ENCODE results near the gene CEP192. TPM values are rescaled to one million over a fixed set of nuclear protein-coding genes. Genes with fewer than 3 reads are reported as not detected.

Gene CEP192
- total RNA-seq, 1 donor from 2014 or later: 14.7 TPM

DNA sequence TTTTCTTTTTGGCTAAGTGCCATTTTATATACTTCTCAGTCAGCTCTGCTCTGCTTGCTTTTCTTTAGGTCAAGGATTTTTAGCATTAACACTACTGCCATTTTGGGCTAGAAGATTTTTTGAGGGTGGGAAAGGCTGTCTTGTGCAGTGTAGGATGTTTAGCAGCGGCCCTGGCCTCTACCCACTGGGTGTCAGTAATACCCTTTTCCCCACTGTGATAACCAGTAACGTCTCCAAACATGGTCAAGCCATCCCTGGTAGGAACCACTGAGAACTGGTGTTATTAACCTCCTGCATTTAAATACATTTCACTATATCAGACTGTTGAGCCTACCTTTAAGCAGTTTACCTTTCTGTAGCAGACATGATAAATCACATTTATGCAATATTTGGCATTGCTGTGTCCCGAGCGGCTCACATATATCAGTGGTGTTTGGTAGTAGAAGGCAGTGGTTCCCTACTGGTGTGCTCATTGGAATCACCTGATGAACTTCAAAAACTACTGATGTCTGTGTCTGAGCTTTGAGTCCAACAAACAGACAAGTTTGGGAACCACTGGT lies 70.5 kb downstream of the CEP192 start:
- DNase-seq (ENCODE audit: low spot score): no peak
- H3K9me3 Mint-ChIP-seq (ENCODE audit: low read depth): peaks cover 5% of the 10 kb centered on the region
- no peak for TF ChIP-seq CTCF (IDR thresholded peaks at IDR 0.05)
- H3K4me1 Mint-ChIP-seq (ENCODE audit: low read depth): no peaks in the 10 kb centered on the region
- H3K27me3 Mint-ChIP-seq (ENCODE audit: low read depth): no peaks in the 10 kb centered on the region
- H3K36me3 Mint-ChIP-seq (ENCODE audit: low read depth): peaks cover 29% of the 10 kb centered on the region
- no peak overlapping the region for H3K4me3 Mint-ChIP-seq (ENCODE audit: unreplicated experiment)
- H3K27ac Mint-ChIP-seq (ENCODE audit: unreplicated experiment): no peak overlapping the region

- Mint-ChIP-seq H3K4me1 (ENCODE audit: low read depth) (no peaks in the 10 kb centered on the region), H3K27me3 (ENCODE audit: low read depth) (no peaks in the 10 kb centered on the region), H3K27ac (ENCODE audit: unreplicated experiment) (no peak overlapping the region), H3K4me3 (ENCODE audit: unreplicated experiment) (no peak overlapping the region), H3K36me3 (ENCODE audit: low read depth) (peaks cover 39% of the 10 kb centered on the region), H3K9me3 (ENCODE audit: low read depth) (peaks cover 5% of the 10 kb centered on the region)
- DNase-seq (ENCODE audit: low spot score): no peak
- no peak for TF ChIP-seq CTCF (IDR thresholded peaks at IDR 0.05)
These were observed 76.0 kb downstream of the CEP192 start for GRCh38 chr18:13067124-13067523.

- Mint-ChIP-seq H3K27ac (ENCODE audit: unreplicated experiment) (no peak overlapping the region), H3K4me1 (ENCODE audit: low read depth) (no peaks in the 10 kb centered on the region), H3K4me3 (ENCODE audit: unreplicated experiment) (no peak overlapping the region), H3K36me3 (ENCODE audit: low read depth) (peaks cover 39% of the 10 kb centered on the region), H3K27me3 (ENCODE audit: low read depth) (no peaks in the 10 kb centered on the region), H3K9me3 (ENCODE audit: low read depth) (peaks cover 5% of the 10 kb centered on the region)
- no peak for TF ChIP-seq CTCF (IDR thresholded peaks at IDR 0.05)
- DNase-seq (ENCODE audit: low spot score): no peak
These were observed 76.8 kb downstream of the CEP192 start for GRCh38 chr18:13067966-13068365.

DNA sequence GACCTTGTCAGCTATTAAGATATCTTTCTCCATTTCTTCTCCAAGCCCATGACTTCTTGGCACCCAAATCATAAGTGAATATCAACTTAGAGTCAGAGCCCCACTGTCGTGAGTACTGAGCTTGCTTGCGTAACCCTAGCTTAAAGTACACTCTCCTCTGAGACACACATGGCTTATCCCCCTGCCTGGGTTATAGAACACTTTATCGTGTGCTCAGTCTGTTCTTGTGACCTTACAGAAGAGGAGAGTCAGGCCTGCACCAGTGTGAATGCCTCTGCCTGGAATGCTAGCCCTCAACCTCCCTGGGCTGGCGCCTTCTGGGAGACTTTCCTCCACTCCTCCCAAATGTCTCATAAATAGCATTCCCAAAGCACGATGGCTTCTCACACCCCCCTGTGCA lies 79.3 kb downstream of the CEP192 start:
- no peak for TF ChIP-seq CTCF (IDR thresholded peaks at IDR 0.05)
- H3K4me3 Mint-ChIP-seq (ENCODE audit: unreplicated experiment): no peak overlapping the region
- H3K27ac Mint-ChIP-seq (ENCODE audit: unreplicated experiment): no peak overlapping the region
- DNase-seq (ENCODE audit: low spot score): no peak
- peaks cover 35% of the 10 kb centered on the region for H3K36me3 Mint-ChIP-seq (ENCODE audit: low read depth)
- H3K9me3 Mint-ChIP-seq (ENCODE audit: low read depth): no peaks in the 10 kb centered on the region
- no peaks in the 10 kb centered on the region for H3K4me1 Mint-ChIP-seq (ENCODE audit: low read depth)
- no peaks in the 10 kb centered on the region for H3K27me3 Mint-ChIP-seq (ENCODE audit: low read depth)

- no peaks in the 10 kb centered on the region for H3K27me3 Mint-ChIP-seq (ENCODE audit: low read depth)
- no peak overlapping the region for H3K4me3 Mint-ChIP-seq (ENCODE audit: unreplicated experiment)
- no peak for TF ChIP-seq CTCF (IDR thresholded peaks at IDR 0.05)
- H3K27ac Mint-ChIP-seq (ENCODE audit: unreplicated experiment): no peak overlapping the region
- no peaks in the 10 kb centered on the region for H3K4me1 Mint-ChIP-seq (ENCODE audit: low read depth)
- DNase-seq (ENCODE audit: low spot score): no peak
- peaks cover 6% of the 10 kb centered on the region for H3K9me3 Mint-ChIP-seq (ENCODE audit: low read depth)
- peaks cover 44% of the 10 kb centered on the region for H3K36me3 Mint-ChIP-seq (ENCODE audit: low read depth)
These were observed 85.7 kb downstream of the CEP192 start for GRCh38 chr18:13076886-13077285.

All from chondrocyte (in vitro differentiated cells).